RWPE2 (cell line): ENCODE measurements around the gene RBMS1.
A peak's percentile ranks its signal among the peaks of the same experiment; 100 is the strongest.

Source experiments
- ATAC-seq: fragments of 200-7000 bp; cut with Tn5 transposase; 3 replicates; pipeline ENCODE4 v1.9.1; 2021; ENCODE audit warnings: low read depth
- DNase-seq: peaks from one replicate; pipeline ENCODE4 v3.0.0-alpha.2; 2020; ENCODE audit warnings: low spot score
- H3K27ac ChIP-seq: fragments of 450-650 bp; 2 replicates; pipeline ENCODE4 v1.5.1; 2017; ENCODE audit warnings: mild to moderate bottlenecking; ENCODE audit not compliant: poor library complexity, severe bottlenecking
- H3K27me3 ChIP-seq: fragments of 250-450 bp; sonication (Bioruptor Pico); 2 replicates; pipeline ENCODE4 v1.5.1; 2021; ENCODE audit warnings: mild to moderate bottlenecking, moderate library complexity; ENCODE audit not compliant: insufficient read depth, poor library complexity, severe bottlenecking
- H3K36me3 ChIP-seq: fragments of 250-450 bp; sonication (Bioruptor Pico); 2 replicates; pipeline ENCODE4 v1.5.1; 2020; ENCODE audit warnings: low read depth, mild to moderate bottlenecking, moderate library complexity
- H3K4me1 ChIP-seq: fragments of 250-450 bp; sonication (Bioruptor Pico); 2 replicates; pipeline ENCODE4 v1.5.1; 2021; ENCODE audit warnings: mild to moderate bottlenecking, moderate library complexity; ENCODE audit not compliant: insufficient read depth, poor library complexity, severe bottlenecking
- H3K4me3 ChIP-seq: fragments of 250-450 bp; sonication (Bioruptor Pico); 2 replicates; pipeline ENCODE4 v1.5.1; 2021; ENCODE audit warnings: mild to moderate bottlenecking, moderate library complexity; ENCODE audit not compliant: severe bottlenecking
- H3K9me3 ChIP-seq: fragments of 250-450 bp; sonication (Bioruptor Pico); 2 replicates; pipeline ENCODE4 v1.5.1; 2021; ENCODE audit warnings: mild to moderate bottlenecking, moderate library complexity; ENCODE audit not compliant: severe bottlenecking
- TF ChIP-seq, protein P1 (sequence below): fragments of 450-650 bp; IDR thresholded peaks from one replicate; pipeline ENCODE4 v1.5.1; 2017; ENCODE audit warnings: mild to moderate bottlenecking, moderate library complexity; ENCODE audit not compliant: poor library complexity, severe bottlenecking

The RBMS1 gene

DNA sequence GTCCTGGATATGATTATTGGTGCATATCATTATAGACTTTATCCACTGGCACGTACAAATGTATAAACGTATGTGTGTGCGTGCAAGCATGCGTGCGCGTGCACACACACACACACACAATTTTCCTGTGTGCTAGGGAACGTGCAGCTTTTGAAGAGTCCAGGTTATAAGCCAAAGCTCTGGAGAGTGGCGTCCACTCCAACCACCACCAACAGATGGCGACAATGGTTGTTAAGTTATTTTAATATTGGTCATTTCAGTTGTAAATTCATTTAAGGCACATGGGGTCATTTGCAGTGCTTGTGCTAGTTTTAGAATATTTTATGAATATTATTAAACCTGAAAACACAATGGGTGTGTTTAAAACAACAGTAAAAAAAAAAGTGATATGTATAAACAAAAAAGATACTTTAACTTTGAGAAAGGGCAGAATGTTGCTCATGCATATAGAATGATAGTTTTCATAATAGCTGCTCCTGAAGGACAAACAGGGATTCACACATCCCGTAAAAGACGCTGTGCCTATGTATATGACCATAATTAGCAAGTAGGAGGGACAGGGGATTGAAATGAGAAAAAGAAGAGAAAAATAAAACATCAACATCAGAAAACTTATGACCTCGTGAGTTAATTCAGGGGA, 169.3 kb downstream of the RBMS1 start:
- DNase-seq (no peak), ATAC-seq (peak; percentile 50; the same call in 1 of the 3 replicates)
- Histone ChIP-seq H3K36me3 (peaks cover 7% of the 10 kb centered on the region; the same call in 1 of the 2 replicates), H3K27ac (no peak overlapping the region), H3K9me3 (no peaks in the 10 kb centered on the region), H3K27me3 (no peaks in the 10 kb centered on the region), H3K4me1 (peaks cover 14% of the 10 kb centered on the region), H3K4me3 (no peak overlapping the region)
- TF ChIP-seq, protein P1, sequence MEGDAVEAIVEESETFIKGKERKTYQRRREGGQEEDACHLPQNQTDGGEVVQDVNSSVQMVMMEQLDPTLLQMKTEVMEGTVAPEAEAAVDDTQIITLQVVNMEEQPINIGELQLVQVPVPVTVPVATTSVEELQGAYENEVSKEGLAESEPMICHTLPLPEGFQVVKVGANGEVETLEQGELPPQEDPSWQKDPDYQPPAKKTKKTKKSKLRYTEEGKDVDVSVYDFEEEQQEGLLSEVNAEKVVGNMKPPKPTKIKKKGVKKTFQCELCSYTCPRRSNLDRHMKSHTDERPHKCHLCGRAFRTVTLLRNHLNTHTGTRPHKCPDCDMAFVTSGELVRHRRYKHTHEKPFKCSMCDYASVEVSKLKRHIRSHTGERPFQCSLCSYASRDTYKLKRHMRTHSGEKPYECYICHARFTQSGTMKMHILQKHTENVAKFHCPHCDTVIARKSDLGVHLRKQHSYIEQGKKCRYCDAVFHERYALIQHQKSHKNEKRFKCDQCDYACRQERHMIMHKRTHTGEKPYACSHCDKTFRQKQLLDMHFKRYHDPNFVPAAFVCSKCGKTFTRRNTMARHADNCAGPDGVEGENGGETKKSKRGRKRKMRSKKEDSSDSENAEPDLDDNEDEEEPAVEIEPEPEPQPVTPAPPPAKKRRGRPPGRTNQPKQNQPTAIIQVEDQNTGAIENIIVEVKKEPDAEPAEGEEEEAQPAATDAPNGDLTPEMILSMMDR = peak; percentile 87

DNA sequence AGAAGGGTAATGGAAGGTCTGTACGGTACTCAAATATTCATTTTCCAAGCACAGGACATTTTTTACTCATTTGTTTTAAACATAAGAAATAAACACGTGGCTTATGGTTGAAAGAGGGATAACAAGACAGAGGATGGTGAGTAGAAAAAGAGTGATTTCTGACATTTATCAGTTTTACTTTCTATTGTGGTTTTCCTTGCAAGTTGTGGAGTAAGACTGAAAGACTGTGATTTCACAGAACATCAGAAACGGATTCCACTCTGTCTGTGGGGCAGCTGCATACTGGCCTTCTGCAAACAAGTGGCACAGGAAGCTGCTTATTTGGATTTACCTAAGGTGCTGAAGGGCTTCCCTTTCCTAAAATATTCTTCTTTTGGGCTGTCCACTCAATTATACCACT, 171.3 kb downstream of the RBMS1 start:
- no peaks in the 10 kb centered on the region for H3K9me3 ChIP-seq
- ATAC-seq = no peak
- H3K27me3 ChIP-seq = no peaks in the 10 kb centered on the region
- H3K4me3 ChIP-seq = no peak overlapping the region
- TF ChIP-seq, protein P1 = no peak
- DNase-seq = no peak
- no peak overlapping the region for H3K27ac ChIP-seq
- H3K4me1 ChIP-seq = peaks cover 14% of the 10 kb centered on the region
- peaks cover 12% of the 10 kb centered on the region for H3K36me3 ChIP-seq

DNA sequence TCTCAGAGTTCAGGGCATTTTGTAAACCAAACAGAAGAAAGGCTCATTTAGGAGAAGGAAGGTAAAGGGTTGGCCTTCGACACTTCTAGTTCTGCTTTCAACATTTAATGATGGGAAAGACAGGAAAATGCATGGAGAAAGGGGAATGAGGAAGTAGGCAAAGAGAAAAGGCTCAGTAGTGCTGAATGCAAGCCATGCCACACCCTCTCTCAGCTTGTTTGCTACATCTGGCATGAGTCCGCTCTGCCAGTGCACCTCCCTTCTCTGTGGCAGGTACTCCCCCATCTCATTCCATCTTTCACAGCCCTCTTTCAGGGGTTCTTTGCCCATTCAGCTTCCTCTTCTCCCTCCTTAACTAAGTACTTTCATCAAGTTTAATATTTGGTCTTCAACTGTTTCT, 172.6 kb downstream of the RBMS1 start:
- Histone ChIP-seq H3K4me3 (no peak overlapping the region), H3K36me3 (peaks cover 22% of the 10 kb centered on the region), H3K27me3 (no peaks in the 10 kb centered on the region), H3K4me1 (peaks cover 14% of the 10 kb centered on the region), H3K9me3 (no peaks in the 10 kb centered on the region), H3K27ac (no peak overlapping the region)
- TF ChIP-seq, protein P1 = no peak
- DNase-seq (no peak), ATAC-seq (no peak)

DNA sequence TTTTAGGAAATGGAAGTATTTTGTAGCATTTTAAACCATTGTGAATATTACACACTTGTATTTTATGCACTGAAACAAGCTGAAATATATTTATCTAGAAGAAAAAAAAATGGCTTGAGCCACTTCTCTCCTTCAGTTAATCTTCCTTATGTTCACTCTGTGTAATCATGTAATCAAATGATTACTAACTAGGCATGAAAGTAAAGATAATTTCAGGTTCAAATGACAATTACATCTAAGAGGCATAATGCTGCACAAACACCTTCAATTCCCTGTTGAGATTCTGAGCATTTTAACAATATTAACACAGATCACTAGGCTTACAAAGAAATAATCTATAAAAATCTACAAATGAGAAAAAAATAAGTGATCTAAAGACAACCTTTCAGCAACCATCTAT, 173.9 kb downstream of the RBMS1 start:
- H3K9me3 ChIP-seq = no peaks in the 10 kb centered on the region
- no peak overlapping the region for H3K4me3 ChIP-seq
- TF ChIP-seq, protein P1 = no peak
- H3K27me3 ChIP-seq = no peaks in the 10 kb centered on the region
- H3K27ac ChIP-seq = no peak overlapping the region
- no peak for DNase-seq
- no peak for ATAC-seq
- peaks cover 30% of the 10 kb centered on the region for H3K36me3 ChIP-seq
- peaks cover 19% of the 10 kb centered on the region for H3K4me1 ChIP-seq

DNA sequence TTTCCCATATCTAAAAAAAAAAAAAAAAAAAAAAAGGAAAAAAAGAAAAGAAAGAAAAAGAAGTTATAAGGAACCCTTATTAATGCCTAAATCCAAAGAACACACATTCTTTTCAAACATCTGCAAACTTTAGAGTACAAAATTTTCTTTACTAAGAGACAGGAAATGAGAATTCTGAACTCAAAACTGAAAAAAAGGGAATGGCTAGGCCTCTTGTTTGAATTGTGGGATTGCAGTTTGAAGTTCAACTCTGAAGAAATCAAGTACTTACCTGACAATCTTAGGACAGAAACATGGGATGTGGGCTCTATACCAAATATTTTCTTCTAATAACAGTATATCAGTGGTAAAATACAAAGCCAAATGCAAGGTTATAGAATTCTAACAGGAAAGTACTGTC, 175.4 kb downstream of the RBMS1 start:
- H3K36me3 ChIP-seq = peaks cover 28% of the 10 kb centered on the region
- H3K4me3 ChIP-seq = no peak overlapping the region
- DNase-seq = no peak
- H3K9me3 ChIP-seq = no peaks in the 10 kb centered on the region
- no peak overlapping the region for H3K27ac ChIP-seq
- no peaks in the 10 kb centered on the region for H3K27me3 ChIP-seq
- TF ChIP-seq, protein P1 = no peak
- H3K4me1 ChIP-seq = peaks cover 14% of the 10 kb centered on the region
- ATAC-seq = no peak
